GM12891 (cell line): ENCODE data around the gene SOCS6.
"Not testable (repeated sequence)": the region's sequence is repeated elsewhere in the genome, so short reads cannot be mapped to it uniquely, and the experiment has no call there.

Experiments used
- DNase-seq: peaks from one replicate; pipeline ENCODE4 v3.0.0; 2011; ENCODE audit warnings: low spot score; ENCODE audit not compliant: insufficient read length
- FAIRE-seq: peaks from 2 replicates; lab custom pipeline; 2011; peaks lifted over from hg19 to GRCh38; lab: Jason Lieb, UNC
- PAX5 ChIP-seq: IDR thresholded peaks from 2 replicates; pipeline ENCODE4 v1.6.1; 2011; ENCODE audit warnings: low read length, moderate library complexity, mild to moderate bottlenecking; ENCODE audit not compliant: insufficient read depth, severe bottlenecking
- POLR2A ChIP-seq: IDR thresholded peaks from 2 replicates; pipeline ENCODE4 v1.6.1; 2011; ENCODE audit warnings: low read depth, low read length, control low read depth
- POLR2AphosphoS5 ChIP-seq: IDR thresholded peaks from 2 replicates; pipeline ENCODE4 v1.6.1; 2011; ENCODE audit warnings: low read depth, low read length, control low read depth
- POU2F2 ChIP-seq: IDR thresholded peaks from 2 replicates; pipeline ENCODE4 v1.6.1; 2011; ENCODE audit warnings: low read depth, mild to moderate bottlenecking, control low read depth, low read length, moderate library complexity
- SPI1 ChIP-seq: IDR thresholded peaks from 2 replicates; pipeline ENCODE4 v1.6.1; 2011; ENCODE audit warnings: low read depth, low read length, control low read depth
- TAF1 ChIP-seq: IDR thresholded peaks from 2 replicates; pipeline ENCODE4 v1.6.1; 2011; ENCODE audit warnings: low read depth, low read length, control low read depth

Gene SOCS6

DNA sequence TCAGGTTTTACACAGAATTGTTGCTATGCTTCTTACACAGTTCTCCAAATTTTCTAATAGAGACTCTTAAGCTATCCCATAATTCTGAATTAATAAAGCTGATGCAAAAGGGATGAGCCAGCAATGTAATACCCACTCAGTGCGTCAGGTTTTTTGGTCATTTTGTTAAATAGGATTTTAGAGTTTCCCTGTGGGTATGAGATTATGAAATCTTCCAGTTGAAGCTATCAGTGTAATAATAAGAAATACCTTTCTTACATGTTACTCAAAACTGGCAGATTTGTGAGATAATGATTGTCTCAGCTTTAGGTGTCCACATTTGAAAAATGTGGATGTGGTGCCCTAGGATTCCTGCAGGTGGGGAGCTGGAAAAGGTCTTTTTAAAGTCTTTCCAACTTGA lies 44.5 kb downstream of the SOCS6 start:
- no peak for FAIRE-seq
- no peak for TF ChIP-seq POU2F2
- no peak for TF ChIP-seq POLR2AphosphoS5
- no peak for TF ChIP-seq SPI1
- TF ChIP-seq TAF1, result no peak
- TF ChIP-seq PAX5, result no peak
- no peak for DNase-seq

DNA sequence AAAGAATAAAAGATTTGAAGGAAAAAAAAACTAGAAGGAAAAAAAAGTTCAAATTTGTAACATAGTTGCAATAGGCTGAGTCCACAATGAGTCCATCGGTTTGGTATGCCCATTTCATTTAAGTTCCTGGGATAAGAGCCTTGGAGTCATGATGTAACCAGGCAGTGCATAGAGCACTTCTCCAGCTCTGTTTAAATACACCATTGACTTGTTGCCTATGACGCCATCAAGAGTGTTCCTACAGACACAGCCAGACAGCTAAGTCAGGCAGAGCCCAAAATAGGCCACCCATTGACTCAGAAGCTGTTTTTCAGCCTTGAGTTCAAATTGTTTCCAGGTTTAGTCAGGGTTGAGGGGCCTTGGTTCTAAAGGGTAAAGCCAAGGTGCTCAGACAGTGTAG lies 44.9 kb downstream of the SOCS6 start:
- DNase-seq (no peak), FAIRE-seq (no peak)
- TF ChIP-seq POLR2AphosphoS5, result no peak
- no peak for TF ChIP-seq SPI1
- no peak for TF ChIP-seq POLR2A
- no peak for TF ChIP-seq PAX5
- TF ChIP-seq TAF1, result no peak
- TF ChIP-seq POU2F2, result no peak

DNA sequence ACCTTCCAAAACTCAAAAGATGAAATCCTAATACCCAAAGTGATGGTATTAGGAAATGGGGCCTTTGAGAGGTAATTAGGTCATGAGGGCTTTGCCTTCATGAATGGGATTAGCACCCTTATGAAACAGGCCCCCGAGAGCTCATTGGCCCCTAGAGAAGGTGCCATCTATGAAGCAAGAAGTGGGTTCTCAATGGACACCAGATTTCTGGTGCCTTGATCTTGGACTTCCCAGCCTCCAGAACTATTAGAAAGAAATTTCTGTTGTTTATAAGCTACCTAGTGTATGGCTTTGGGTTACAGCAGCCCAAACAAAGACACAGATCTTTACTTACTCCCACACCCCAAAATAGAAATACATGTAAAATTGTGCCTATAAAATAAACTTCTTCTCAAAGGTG lies 45.4 kb downstream of the SOCS6 start:
- FAIRE-seq, result no peak
- no peak for TF ChIP-seq POLR2A
- TF ChIP-seq PAX5, result no peak
- TF ChIP-seq POLR2AphosphoS5, result no peak
- TF ChIP-seq SPI1, result no peak
- TF ChIP-seq POU2F2, result no peak
- no peak for TF ChIP-seq TAF1
- DNase-seq, result no peak

DNA sequence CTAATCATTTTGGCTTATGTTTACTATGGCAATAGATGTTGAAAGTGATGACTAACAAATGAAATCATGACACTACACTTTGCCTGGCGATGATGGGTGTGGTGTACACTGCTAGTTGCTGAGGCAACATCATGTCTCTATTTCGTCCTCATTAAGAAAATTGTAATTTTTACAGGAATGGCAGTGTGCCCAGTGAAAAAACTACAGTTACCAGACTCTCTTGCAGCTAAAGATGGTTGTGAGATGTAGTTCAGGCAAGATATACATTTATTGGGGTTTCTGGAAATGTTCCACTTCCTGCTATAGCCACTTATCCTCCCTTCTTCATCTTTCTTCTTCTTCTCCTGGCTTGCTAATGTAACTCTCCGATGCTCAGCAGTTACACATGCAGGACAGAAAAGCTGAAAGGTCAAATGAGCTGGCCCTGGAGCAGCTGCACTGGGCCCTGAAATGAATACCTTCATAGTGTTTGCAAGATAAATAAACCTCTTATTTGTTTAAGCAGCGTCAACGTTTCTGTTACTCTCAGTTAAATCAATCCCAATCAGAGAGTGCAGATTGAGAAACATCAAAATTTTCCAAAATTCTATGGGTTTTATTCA lies 46.0 kb downstream of the SOCS6 start:
- FAIRE-seq (peak; percentile 41), DNase-seq (no peak)
- TF ChIP-seq TAF1, result no peak
- TF ChIP-seq SPI1, result no peak
- TF ChIP-seq PAX5, result no peak
- no peak for TF ChIP-seq POU2F2
- TF ChIP-seq POLR2AphosphoS5, result no peak
- TF ChIP-seq POLR2A, result no peak

DNA sequence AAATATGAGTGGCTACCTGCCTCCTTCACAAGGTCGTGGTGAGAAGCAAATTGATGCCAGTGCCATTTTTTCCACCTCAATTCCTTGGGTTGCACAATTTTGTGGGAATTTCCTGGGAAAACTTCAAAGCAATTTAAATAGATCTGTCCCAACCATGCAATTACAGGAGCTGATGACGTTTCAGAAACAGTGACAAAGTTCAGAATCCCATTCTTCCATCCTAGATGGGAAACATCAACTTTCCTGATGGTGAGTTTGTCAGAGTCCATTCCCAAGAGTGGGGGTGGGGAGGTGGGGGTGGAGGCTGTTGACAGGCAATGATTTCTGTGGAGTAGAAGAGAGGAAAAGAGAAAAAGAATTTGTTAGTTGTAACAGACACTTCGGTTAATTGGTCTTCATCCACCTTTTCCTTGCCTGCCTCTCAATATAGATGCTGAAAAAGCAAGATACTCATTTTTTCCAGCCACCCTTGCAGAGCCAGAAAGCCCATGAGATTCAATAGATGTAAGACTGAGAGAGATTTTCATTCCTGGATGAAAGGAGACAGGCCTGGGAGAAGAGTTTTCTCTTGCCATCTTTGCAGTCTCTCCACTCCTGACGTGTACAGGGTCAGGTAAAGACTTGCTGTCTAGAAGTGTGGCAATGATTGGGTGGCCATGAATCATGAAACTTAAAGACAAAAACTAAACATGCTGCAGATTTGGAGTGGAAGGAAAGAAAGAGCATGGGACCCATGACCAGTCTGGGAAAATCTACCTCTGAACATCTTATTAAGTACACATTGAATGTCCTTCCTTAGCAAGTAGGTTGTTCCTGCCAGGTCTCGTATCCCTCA lies 47.3 kb downstream of the SOCS6 start:
- TF ChIP-seq POU2F2 (no peak), POLR2AphosphoS5 (no peak), PAX5 (no peak), SPI1 (no peak), TAF1 (no peak), POLR2A (no peak)
- FAIRE-seq (no peak), DNase-seq (no peak)

DNA sequence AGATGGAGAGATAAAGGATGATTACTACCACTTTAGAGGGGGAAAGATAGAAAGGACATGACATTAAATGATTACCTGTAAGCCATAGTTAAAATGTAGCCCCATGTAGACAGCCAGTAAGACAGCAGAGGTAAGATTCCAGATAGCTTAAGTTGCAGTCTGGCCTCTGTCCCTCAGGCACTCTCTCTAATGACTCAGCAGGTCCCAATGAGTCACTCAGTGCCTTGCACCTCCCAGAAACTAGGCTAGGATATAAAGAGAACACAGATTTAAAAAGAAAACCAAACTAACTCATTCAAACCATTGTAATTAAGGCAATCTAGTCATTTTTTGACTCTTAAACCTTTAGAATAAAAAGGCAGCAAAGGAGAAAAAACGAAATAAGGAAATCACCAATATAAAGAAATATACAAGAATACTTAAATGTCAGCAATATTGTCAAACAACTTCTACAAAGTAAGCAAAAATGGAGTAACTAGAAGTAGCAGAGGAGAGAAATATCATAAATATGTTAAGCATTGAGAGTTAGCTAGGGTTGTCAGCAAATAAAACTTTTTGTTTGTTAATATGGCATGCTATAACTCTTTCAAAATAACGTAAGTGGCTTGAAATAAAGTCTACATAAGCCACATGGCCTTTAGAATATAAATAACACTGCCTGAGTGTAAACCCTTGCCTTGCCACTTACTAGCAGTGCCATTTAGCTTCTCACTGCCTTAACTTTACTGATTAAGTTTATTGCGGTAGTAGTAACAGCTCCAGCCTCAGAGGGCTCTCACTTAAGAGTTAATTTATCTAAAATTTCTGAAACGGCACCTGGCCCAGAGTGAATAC lies 48.5 kb downstream of the SOCS6 start:
- DNase-seq (no peak), FAIRE-seq (no peak)
- TF ChIP-seq TAF1, result no peak
- no peak for TF ChIP-seq POLR2AphosphoS5
- no peak for TF ChIP-seq POU2F2
- no peak for TF ChIP-seq POLR2A
- TF ChIP-seq SPI1, result no peak
- TF ChIP-seq PAX5, result no peak

DNA sequence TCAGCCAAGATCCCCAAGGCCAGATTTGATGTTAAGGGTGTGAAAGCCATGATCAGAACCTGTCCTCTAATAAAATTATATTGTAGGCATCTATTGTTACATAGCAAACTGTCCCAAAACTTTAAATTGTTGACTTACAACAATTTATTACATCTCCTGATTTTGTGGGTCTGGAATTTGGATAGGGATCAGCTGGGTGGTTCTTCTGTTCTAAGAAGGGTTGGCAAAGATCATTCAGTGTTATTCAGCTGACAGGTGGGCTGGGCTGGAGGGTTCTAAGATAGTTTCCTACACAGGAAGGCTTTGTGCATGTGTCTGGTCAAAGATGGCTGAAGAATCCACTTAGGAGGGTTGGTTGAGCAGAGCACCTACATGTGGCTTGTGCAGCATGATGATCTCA lies 50.0 kb downstream of the SOCS6 start:
- no peak for TF ChIP-seq TAF1
- no peak for TF ChIP-seq POU2F2
- no peak for TF ChIP-seq POLR2A
- TF ChIP-seq PAX5, result no peak
- TF ChIP-seq POLR2AphosphoS5, result no peak
- no peak for TF ChIP-seq SPI1
- DNase-seq (no peak), FAIRE-seq (no peak)

DNA sequence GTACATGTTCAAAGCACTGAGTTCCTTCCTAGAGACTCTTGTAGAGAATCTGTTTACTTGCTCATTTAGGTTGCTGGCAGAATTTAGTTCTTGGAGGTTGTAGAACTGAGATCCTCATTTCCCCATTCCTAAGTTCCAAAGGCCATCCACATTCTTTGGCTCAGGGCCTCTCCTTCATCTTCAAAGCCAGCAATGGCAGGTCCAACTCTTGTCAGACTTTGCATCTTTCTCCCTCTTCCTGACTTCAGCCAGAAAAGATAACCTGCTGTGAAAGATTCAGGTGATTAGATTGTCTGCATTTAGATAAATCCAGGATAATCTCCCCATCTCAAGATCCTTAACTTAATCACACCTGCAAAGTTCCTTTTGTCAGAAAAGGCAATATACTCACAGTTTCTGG lies 51.1 kb downstream of the SOCS6 start:
- DNase-seq, result no peak
- TF ChIP-seq POLR2AphosphoS5 (no peak), POLR2A (no peak), TAF1 (no peak), POU2F2 (no peak), SPI1 (no peak), PAX5 (no peak)
- FAIRE-seq, result no peak

DNA sequence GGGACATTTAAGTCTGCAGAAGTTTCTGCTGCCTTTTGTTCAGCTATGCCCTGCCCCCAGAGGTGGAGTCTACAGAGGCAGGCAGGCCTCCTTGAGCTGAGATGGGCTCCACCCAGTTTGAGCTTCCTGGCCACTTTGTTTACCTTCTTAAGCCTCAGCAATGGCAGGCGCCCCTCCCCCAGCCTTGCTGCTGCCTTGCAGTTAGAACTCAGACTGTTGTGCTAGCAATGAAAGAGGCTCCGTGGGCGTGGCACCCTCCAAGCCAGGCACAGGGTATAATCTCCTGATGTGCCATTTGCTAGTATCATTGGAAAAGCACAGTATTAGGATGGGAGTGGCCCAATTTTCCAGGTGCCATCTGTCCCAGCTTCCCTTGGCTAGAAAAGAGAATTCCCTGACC lies 59.6 kb downstream of the SOCS6 start:
- not testable (repeated sequence) for FAIRE-seq, DNase-seq
